GM18519 (cell line): ENCODE results near the gene ELFN1.

Source experiments
- ATAC-seq: cut with Tn5 transposase; IDR thresholded peaks from one replicate; pipeline ENCODE4 v1.9.1; 2021; ENCODE audit warnings: mild to moderate bottlenecking, moderate library complexity; ENCODE audit not compliant: unreplicated experiment, low FRiP score

ELFN1 gene

DNA sequence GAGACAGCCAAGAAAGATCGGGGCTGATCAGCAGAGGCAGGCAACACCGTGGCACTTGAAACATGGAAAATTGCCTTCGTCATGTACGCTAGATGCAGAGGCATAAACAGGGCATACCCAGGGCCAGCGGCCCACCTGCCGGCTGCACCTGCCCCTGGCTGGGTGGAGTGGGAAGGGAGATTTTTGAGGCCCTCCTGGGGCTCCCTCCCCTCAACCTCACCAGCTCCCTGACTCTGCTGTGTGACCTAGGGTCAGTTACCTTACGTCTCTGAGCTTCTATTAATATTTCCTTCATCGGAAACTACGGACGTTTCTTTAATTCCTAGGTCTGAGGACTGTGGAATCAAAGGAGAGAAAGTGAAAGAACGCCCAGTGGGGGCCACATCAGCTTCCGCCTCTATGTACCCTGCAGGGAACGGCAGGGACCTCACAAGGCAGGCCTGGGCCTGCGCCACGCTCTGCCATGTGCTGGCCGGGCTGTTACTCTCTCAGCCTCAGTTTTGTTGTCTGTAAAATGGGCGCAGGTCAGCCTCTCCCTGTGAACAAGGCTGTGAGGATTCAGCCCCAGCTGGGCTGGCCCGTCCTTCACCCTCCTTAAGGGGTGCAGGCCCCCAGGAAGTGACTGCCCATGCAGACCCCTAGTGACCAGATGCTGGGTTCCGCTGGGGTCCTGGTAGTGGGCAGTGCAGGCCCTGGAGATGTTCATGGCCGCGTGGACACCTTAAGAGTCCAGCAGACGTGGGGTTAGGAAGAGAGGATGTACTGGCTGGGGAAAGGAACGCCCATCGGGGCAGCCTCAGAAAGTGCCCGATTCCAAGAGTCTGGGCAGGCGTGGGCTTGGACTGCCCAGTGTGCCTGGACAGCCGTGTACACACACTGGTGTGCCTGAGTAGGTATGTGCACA is 22.7 kb downstream of the ELFN1 start:
- ATAC-seq = no peak

DNA sequence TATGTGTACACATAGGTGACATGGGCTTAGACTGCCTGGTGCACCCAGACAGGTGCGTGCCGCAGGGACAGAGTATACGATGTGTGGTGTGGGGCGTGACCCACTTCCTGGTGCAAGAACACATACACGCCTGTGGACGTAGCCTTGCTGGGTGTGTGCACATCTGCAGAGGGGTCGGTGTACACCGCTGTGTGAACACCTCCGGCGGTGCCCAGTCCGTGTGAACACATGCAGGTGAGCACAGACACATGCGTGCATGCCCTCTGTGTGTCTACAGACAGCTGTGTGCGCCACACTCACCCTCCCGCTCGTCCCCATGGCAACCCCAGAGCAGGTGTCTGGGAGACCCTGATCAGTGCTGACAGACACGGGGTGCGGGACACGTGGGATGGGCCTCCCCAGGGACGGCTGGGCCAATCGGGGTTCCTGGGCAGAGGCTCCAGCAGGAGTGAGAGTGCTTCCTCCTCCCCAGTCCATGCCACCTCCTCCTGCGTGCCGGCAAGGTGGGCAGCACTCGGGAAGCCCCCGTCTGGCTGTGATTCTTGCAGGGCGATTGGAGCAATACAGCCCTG is 23.4 kb downstream of the ELFN1 start:
- ATAC-seq = no peak

DNA sequence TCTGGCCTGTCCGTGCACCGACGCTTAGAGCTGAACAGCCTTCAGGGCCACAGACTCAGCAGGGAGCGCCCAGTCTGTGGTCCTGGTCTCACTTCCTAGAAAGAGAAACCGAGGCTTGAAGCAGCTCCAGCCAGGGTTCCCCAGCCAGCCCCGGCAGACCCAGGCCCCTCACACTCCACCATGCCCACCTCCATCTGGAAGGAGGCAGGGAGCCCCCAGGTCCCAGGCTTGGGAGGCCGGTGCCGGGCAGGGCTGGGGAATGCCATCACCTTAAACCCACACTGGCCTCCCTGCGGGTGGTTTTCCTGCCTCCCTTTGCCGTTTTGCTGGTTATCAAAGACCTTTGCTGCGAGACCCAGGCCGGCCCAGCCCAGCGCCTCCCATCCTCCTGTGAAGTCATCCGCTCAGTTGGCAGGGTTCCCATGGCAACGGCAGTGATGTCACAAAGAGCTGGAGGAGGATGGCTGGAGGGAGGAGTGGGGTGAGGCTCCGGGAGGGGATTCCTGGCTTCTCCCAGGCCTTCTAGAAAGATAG is 24.0 kb downstream of the ELFN1 start:
- no peak for ATAC-seq

DNA sequence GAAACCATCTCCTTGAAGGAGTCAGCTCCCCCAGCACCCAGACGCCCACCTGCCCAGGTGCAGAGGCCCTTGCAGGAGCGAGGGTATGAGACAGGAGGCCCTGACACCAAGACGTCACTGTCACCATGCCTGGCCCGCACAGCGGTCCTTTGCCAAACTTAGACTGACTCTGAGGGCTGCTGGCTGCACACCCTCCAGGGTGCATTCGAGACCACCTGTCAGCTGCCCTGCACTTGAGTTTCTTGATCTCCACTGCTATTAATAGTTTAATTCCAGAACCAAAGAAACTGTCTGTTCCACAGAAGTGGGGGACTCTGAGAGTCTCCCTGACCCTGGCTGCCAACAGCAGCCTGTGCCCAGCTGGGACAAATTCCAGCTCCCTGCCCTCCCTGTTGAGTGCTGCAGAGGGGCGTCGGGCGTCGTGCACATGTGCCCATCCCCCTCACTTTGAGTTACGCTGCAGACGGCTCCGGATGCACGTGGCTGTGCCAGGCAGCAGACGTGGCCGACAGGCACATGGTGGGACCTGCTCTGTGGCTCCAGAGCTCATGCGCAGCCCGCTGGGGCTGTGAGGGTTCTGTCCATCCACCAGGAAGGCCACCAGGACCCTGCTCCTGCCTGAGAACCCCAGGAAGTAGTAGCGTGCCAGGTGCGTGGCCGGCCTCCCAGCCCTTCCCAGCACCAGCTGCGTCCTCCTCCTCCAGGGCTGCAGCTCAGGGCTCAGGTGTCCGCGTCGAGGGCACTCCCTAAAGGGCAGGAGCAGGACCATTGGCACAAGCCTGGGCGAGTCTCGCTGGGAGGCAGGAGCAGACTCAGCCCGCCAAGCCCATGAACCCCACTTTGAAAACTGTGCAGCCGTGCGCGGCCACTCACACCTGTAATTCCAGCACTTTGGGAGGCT is 24.8 kb downstream of the ELFN1 start:
- no peak for ATAC-seq

DNA sequence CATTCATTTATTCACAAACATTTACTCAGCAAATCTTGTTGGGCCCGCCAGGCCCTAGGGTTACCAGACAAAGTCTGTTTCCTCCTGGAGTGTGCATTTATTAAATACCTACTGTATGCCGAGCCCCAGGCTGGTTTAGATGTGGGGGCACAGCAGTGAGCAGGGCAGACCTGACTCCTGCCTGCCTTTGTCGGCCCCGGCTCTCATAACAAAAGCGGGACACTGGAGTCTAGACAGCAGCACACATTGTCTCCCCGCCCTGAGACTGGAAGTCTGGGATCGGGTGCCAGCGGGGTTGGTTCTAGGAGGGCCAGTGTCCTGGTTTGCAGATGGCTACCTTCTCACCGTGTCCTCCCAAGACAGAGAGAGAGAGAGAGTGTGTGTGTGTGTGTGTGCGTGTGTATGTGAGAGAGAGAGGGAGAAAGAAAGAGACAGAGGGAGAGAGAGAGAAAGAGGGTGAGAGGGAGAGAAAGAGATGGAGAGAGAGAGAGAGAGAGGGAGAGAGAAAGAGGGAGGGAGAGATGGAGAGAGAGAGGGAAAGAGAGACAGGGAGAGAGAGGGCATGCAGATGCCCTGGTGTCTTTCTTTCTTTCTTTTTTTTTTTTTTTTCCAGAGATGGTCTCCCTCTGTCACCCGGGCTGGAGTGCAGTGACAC is 25.9 kb downstream of the ELFN1 start:
- ATAC-seq = no peak

DNA sequence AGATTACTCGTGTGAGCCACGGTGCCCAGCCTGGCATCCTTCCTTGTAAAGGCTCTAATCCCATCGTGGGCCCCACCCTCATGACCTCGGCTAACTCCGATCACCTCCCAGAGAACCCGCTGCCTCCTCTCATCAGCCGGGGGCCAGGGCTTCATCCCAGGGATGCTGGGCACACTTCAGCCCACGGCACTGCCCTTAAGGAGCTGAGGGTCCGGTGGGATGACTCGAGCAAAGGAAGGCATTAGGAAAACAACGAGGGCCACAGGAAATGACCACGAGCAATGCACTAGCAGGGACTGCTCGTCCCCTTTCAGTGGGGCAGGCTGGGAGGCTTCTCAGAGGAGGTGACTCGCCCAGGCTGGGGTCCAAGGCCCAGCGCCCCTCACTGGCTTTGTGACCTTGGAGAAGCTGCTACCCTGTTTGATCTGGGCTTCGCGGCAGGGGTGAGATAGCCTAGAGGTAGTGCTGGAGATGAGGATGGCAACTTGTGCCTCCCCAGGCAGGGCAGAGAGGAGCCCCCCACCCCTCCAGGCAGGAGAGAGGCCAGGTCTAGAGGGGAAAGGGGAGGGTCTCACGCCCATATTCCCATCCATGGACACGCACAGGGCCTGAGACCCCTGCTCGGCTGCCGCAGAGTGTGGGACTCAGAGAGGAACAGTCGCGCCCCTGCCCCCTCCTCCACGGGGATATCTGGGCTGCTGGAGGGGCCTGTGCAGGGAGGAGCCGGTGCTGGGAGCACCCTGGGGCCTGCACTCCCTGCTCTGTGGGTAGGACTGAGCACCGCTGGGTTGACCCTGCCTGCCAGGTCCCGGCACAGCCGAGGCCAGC is 26.8 kb downstream of the ELFN1 start:
- no peak for ATAC-seq

DNA sequence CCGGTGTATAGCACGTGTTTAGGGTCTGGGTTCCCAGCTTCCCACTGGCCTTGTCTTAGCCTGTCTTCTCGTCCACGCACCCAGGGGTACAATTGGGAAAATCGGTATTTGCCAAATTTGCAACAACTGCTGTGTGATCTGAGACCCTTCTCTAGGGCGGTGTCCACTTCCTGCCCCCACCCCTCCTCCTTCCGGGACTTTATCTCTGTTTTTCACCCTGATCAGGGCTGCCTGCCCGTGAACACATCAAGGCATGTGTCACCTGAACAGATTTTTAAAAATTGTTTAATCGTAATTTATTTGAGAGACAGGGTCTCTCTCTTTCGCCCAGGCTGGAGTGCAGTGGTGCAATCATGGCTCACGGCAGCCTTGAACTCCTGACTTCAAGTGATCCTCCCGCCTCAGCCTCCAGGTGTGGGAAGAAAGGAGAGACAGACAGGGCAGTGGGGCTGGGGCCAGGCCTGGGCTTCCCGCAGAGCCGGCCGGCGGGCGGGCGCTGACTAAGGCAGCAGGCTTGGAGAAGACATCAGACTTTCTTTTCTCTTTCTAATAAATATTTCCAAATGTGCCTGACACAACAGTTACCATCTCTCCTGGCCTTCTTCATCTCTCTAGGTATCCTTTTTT is 27.5 kb downstream of the ELFN1 start:
- no peak for ATAC-seq

DNA sequence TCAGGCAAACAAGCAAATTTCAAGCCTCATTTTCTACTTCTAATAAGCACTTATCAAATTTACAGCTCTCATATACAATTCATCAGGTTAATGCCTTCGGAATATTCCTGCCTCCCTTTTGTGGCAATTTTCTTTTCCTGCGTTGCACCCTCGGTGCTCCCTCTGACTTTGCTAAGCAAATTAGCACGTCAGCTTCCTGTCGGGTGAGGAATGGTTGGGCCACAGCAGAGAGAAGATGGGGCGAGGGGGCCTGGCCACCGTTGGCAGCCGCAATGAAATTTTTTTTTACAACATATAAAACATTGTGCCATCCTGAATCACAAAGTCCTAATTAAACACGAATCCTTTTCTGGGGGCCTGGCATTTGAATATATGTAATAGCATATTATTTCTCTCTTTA is 28.1 kb downstream of the ELFN1 start:
- no peak for ATAC-seq

DNA sequence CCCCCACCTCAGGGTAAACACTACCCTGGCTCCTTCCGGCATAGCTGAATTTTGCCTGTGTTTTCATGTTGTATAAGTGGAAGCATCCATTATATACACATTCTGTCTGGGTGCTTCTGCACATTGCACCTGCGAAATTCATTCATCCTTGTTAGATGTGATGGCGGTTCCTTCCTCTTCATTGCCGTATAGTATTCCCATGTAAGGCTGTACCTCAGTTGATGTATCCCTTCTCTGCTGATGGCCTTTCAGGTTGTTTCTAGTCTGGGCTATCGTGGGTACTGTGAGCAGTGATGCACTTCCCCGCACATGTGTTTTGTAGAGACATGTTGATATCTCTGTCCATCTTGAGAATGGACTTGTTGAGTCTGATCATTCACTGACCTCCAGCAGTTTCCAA is 28.9 kb downstream of the ELFN1 start:
- no peak for ATAC-seq

DNA sequence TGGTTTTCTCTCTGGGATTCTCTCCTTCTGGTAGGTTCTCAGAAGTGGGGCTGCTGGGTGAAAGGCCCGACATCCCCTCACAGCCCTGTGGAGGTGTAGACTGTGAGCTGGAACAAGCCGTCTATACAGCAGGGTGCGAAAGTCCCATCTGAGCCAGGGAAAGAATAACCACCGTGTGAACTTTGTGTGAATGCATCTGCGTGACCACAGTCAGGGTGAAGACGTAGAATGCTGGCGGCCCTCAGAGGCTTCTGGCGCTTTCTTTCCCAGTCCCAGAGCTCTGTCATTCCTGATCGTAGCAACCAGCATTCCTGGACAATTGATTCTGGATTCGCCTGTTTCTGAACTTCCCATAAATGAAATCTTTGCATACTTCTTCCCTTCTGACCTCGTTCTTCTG is 30.0 kb downstream of the ELFN1 start:
- no peak for ATAC-seq

DNA sequence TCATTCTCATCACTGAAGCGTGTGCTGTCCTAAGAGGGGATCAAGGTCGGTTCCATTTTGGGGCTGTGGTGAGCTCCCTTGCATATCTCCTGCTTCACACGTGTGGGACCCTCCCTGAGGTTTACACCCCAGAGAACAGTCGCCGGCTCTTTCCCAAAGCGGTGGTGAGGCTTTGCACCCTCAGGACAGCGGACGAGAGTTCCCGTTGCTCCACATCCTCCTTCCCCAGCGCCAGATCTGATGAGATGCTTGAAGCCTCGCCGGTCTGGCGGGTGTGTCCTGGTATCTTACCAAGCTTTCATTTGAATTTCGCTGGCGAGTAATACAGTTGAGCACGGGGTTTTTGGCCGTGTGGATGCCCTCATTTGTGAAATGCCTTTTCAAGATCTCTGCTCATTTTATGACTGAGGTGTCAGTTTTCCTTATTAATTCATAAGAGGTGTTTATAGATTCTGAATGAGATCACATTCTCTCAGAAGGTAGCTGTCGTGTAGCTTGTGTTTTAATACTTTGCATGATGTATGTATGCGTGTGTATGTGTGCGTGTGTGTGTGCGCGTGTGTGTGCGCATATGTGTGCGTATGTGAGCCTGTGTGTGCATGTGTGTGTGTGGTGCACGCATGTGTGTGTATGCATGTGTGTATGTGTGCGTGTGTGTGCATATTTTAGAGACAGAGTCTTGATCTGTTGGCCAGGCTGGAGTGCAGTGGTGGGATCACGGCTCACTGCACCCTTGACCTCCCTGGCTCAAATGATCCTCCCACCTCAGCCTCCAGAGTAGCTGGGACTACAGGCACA is 30.7 kb downstream of the ELFN1 start:
- no peak for ATAC-seq

DNA sequence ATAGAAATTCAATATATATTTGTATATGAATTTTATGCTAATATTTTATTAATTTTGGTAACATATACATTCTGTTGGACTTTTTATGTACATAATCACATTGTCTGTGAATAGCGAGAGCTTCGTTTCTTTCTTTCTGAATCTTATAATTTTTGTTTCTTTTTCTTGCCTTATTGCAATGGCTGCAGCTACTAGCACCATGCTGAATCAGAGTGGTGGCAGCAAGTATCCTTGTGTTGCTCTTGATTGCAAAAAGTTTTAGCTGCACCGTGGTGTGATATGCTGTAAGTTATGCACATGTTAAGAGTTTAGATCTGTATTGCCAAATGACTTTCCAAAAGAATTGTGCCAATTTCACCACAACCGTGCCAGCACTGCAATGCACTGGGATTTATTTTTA is 32.6 kb downstream of the ELFN1 start:
- no peak for ATAC-seq

DNA sequence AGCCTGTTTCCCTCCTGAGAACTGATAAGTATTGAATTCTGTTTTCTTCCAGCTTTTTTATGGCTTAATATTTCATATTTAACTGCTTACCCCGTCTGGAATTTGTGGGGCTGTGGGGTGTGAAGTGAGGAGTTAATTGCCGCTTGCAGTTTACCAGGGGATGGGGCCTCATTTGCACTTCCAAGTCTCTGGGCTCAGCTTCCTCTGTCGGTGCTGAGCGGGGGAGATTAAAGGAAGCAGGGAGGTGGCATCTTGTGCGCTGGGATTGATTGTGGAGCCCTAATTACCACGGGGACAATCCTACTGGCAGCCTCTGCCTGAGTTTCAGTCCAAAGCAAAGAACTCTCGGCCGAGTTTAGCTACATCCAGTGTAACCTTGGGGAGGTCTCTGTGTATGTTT is 33.4 kb downstream of the ELFN1 start:
- ATAC-seq = no peak

DNA sequence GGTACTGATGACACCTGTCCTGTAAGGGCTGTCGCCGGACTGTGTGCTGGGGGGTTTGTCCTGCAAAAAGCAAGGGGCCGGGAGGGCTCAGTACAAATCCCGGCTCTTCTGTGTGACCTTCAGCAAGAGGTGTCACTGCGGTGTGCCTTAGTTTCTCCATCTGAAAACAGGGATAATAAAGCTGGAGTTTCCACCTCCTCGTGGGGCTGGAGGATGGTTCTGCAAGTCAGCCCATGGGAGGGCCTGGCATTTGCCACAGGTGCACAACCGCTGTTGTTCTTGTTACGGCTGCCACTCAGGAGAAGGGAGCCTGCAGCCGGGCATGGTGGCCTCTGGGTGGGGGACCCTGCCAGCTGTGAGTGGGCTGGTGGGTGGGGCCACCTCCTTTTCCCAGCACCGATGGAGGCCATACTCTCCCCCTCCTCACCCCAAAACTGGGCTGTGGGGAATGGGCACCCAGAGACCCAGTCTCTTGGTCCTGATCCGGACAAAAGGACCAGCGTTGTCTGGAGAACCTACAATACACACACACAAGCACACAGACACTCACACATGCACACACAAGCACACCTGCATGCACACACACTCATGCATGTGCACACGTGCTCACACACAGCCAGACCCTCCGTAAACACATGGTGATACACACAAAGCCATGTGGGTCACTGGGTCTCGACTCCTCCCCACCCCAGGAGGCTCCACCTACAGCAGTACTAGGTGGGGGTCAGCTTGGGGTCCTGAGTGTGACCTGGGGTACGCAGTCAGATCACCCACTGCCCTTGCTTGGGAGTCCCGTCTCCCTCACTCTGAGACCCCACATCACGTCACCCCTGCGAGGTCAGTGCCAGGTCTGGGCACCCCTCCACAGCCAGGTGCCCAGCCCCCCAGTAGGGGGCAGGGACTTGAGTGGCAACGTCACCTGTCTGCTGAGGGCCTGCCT is 34.1 kb downstream of the ELFN1 start:
- ATAC-seq = no peak

DNA sequence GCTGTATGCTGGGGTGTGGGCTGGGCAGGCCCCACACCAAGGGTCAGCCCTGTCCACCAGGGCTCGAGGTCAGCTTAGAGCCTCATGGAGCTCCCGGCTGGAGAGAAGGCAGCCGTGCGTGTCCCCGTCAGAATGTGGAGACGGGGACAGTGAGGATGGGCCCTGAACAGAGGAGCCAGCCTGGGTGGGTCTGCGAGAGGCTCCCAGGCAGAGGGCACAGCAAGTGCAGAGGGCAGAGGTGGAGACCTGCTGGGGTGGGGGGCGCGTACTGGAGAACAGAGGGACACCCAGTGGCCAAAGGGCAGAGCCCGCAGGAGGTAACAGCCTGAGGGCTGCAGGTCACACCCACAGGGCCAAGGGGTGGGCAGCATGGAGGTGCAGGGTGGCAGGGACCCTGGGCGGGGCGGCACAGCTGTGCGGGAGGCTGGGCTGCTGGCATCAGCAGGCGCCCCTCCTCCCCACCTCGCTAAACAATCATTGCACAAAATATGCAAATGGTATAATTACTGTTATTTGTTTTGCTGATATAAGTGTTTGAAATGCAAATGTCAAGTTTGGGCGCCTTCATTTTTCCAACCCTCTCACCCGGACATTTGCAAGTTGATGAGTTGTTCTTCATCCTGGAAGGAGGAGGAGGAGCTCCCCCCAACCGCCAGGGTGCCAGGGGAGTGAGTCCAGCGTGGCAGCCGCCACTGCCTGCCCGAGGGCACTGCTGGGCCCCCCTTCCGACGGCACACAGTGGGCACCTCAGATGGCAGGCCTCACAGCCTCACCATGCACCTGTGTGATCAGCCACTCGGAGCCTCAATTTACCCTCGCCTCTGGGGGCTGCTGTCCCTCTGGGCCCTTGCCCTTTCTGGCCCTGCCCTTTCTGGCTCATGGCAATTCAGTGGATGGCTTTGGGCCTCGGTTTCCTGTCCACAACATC is 35.0 kb downstream of the ELFN1 start:
- no peak for ATAC-seq

DNA sequence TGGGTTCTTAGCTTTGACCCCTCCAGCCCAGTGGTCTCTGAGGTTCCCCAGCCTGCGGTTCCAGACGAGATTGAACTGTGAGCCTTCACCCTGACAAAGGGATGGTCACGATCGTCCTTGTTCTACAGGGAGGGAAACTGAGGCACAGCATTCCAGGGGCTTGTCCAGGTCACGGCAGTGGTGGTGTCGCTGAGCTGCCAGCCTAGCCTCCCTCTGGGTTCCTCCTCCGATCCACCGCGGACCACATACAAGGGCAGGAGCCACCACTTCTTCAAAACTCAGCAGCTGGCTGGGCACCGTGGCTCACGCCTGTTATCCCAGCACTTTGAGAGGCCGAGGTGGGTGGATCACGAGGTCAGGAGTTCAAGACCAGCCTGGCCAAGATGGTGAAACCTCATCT is 35.8 kb downstream of the ELFN1 start:
- ATAC-seq = no peak
